T-cell (primary cell): ENCODE results near the gene GZMA. TPM values are rescaled to one million over a fixed set of nuclear protein-coding genes. Genes with fewer than 3 reads are reported as not detected.

Experiments
- total RNA-seq, 35 experiments: library from RNA in 6 of 35; stranded (reverse) in 6 of 35; fragments of 120-200 nt in 1 of 35; gene quantifications; one replicate each; pipeline versions ENCODE4 v1.2.1 to v1.2.4 and lab custom pipeline; 2013 to 2026

The GZMA gene
- total RNA-seq, 5 donors from 2014 or later (not counting 1 experiment from before 2014, with no cell fraction given), result 9.9 to 86.0 (median 37.2) TPM

Other genes with a start within 250 kb of the GZMA start
- gene ESM1, start 117.1 kb upstream of the GZMA start, total RNA-seq, result under 1 TPM in 3 of 5 donors, not detected in 2; 0.40 to 0.63 (median 0.43) TPM
- 10 to 100 TPM in 4 of 5 donors, 1 to 10 TPM in 1; 5.4 to 38.8 (median 31.0) TPM for gene GZMK, start 78.4 kb upstream of the GZMA start, total RNA-seq
- gene GPX8, start 57.5 kb downstream of the GZMA start, total RNA-seq, result under 1 TPM in 1 of 5 donors, not detected in 4; 0.20 TPM
- gene CDC20B, start 70.5 kb downstream of the GZMA start, total RNA-seq, result not detected
- gene MCIDAS, start 124.7 kb downstream of the GZMA start, total RNA-seq, result not detected
- under 1 TPM in 1 of 5 donors, not detected in 4; 0.20 TPM for gene CCNO, start 131.0 kb downstream of the GZMA start, total RNA-seq
- gene DHX29, start 205.0 kb downstream of the GZMA start, total RNA-seq, result 10 to 100 TPM; 12.4 to 19.2 (median 15.4) TPM
- 10 to 100 TPM; 60.2 to 75.1 (median 62.0) TPM for gene MTREX, start 205.3 kb downstream of the GZMA start, total RNA-seq